ENCODE results near the gene PEG3. TPM values are rescaled to one million over a fixed set of nuclear protein-coding genes. Genes with fewer than 3 reads are reported as not detected.

The PEG3 gene
- total and polyA plus RNA-seq, 2 experiments from 2014 or later, result not detected

- peaks cover 41% of the 10 kb centered on the region for H3K36me3 Mint-ChIP-seq (ENCODE audit: low read depth)
- H2AFZ ChIP-seq, result no peak overlapping the region
- H3K79me2 ChIP-seq (replicated peaks; ENCODE audit: insufficient read depth), result no peaks in the 10 kb centered on the region
- H3K4me3 Mint-ChIP-seq, result no peak overlapping the region
- no peaks in the 10 kb centered on the region for H3K4me1 ChIP-seq (ENCODE audit: insufficient read depth)
- no peak overlapping the region for H3K27ac ChIP-seq (ENCODE audit: low read depth)
- no peaks in the 10 kb centered on the region for H4K20me1 ChIP-seq (replicated peaks; ENCODE audit: insufficient read depth)
- ATAC-seq, result no peak
- no peak for TF ChIP-seq STAT1 (IDR thresholded peaks at IDR 0.05; ENCODE audit: unreplicated experiment)
- TF ChIP-seq ZNF114 (CRISPR knock-in tag; IDR thresholded peaks at IDR 0.05), result no peak
- no peaks in the 10 kb centered on the region for H3K27me3 ChIP-seq (ENCODE audit: insufficient read depth)
- H3K4me1 Mint-ChIP-seq, result no peaks in the 10 kb centered on the region
- H3K4me3 ChIP-seq, result no peak overlapping the region
- H3K27ac Mint-ChIP-seq, result no peak overlapping the region
- H3F3A ChIP-seq (replicated peaks; ENCODE audit: low read depth), result no peaks in the 10 kb centered on the region
- H3K9me3 Mint-ChIP-seq, result peaks cover 98% of the 10 kb centered on the region
- H3K36me3 ChIP-seq (ENCODE audit: insufficient read depth), result peaks cover 9% of the 10 kb centered on the region; the same call in 1 of the 2 replicates
- no peak for DNase-seq (ENCODE audit: low spot score)
- H3K27me3 Mint-ChIP-seq (ENCODE audit: insufficient read depth, low read depth, poor library complexity), result peaks cover 2% of the 10 kb centered on the region
- no peaks in the 10 kb centered on the region for H3K9me2 ChIP-seq (ENCODE audit: insufficient read depth)
- no peak overlapping the region for H3K4me2 ChIP-seq
These were observed 26.0 kb upstream of the PEG3 start for GRCh38 chr19:56866538-56866937.

GRCh38 chr19:56864443-56865125 lies 24.1 kb upstream of the PEG3 start:
- Mint-ChIP-seq H3K27ac (no peak overlapping the region), H3K9me3 (peaks cover 95% of the 10 kb centered on the region), H3K4me3 (no peak overlapping the region), H3K4me1 (no peaks in the 10 kb centered on the region), H3K36me3 (ENCODE audit: low read depth) (peaks cover 31% of the 10 kb centered on the region), H3K27me3 (ENCODE audit: insufficient read depth, low read depth, poor library complexity) (no peaks in the 10 kb centered on the region)
- no peak overlapping the region for H3K4me3 ChIP-seq
- no peaks in the 10 kb centered on the region for H3K79me2 ChIP-seq (replicated peaks; ENCODE audit: insufficient read depth)
- H3K9me2 ChIP-seq (ENCODE audit: insufficient read depth), result no peaks in the 10 kb centered on the region
- no peak for DNase-seq (ENCODE audit: low spot score)
- no peaks in the 10 kb centered on the region for H4K20me1 ChIP-seq (replicated peaks; ENCODE audit: insufficient read depth)
- no peak overlapping the region for H3K27ac ChIP-seq (ENCODE audit: low read depth)
- H3K36me3 ChIP-seq (ENCODE audit: insufficient read depth), result peaks cover 9% of the 10 kb centered on the region; the same call in 1 of the 2 replicates
- H3K4me2 ChIP-seq, result no peak overlapping the region
- ATAC-seq, result no peak
- H3K27me3 ChIP-seq (ENCODE audit: insufficient read depth), result no peaks in the 10 kb centered on the region
- H3F3A ChIP-seq (replicated peaks; ENCODE audit: low read depth), result no peaks in the 10 kb centered on the region
- no peaks in the 10 kb centered on the region for H3K4me1 ChIP-seq (ENCODE audit: insufficient read depth)
- no peak overlapping the region for H2AFZ ChIP-seq
- TF ChIP-seq ZNF331 (CRISPR knock-in tag; IDR thresholded peaks at IDR 0.05; ENCODE audit: low read depth) (no peak), STAT1 (IDR thresholded peaks at IDR 0.05; ENCODE audit: unreplicated experiment) (no peak), REST (IDR thresholded peaks at IDR 0.05; ENCODE audit: unreplicated experiment) (no peak), ZNF462 (CRISPR knock-in tag; IDR thresholded peaks at IDR 0.05) (no peak), NANOG (IDR thresholded peaks at IDR 0.05; ENCODE audit: borderline replicate concordance) (no peak), POLR2AphosphoS5 (IDR thresholded peaks at IDR 0.05; ENCODE audit: low read depth) (no peak), ETS1 (IDR thresholded peaks at IDR 0.05) (no peak), JUNB (IDR thresholded peaks at IDR 0.05; ENCODE audit: unreplicated experiment) (no peak), ZNF114 (CRISPR knock-in tag; IDR thresholded peaks at IDR 0.05) (no peak), EZH2 (IDR thresholded peaks at IDR 0.05; ENCODE audit: low read depth, unreplicated experiment) (no peak)
